Peyer's patch (tissue), 4 donors: ENCODE results near the gene COX8A. TPM values are rescaled to one million over a fixed set of nuclear protein-coding genes. Genes with fewer than 3 reads are reported as not detected.

Source experiments
- DNase-seq, 3 donors: peaks; one replicate each; pipeline ENCODE4 v3.0.0-alpha.2; 2017 to 2019
- H3K27ac ChIP-seq, 4 donors: fragments of 200-600 bp; sonication (generic); one replicate each; pipeline ENCODE4 v1.5.1; 2016 to 2019
- H3K27me3 ChIP-seq, 2 donors: fragments of 200-600 bp; sonication (generic); one replicate each; pipeline ENCODE4 v1.5.1; 2019
- H3K36me3 ChIP-seq, 3 donors: fragments of 200-600 bp; sonication (generic); one replicate each; pipeline ENCODE4 v1.5.1; 2016 to 2019
- H3K4me1 ChIP-seq, 4 donors: fragments of 200-600 bp; sonication (generic); one replicate each; pipeline ENCODE4 v1.5.1; 2016 to 2019
- H3K4me3 ChIP-seq, 4 donors: fragments of 200-600 bp; sonication (generic); 1 replicate in 3 of 4; 2 replicates in 1 of 4; pipeline ENCODE4 v1.5.1; 2016 to 2019; ENCODE audit warnings: mild to moderate bottlenecking in 1 of 4
- H3K9me3 ChIP-seq, 4 donors: fragments of 200-600 bp; sonication (generic); one replicate each; pipeline ENCODE4 v1.5.1; 2016 to 2019; ENCODE audit warnings: mild to moderate bottlenecking in 1 of 4
- CTCF ChIP-seq, 6 experiments: fragments of 450-650 bp in 4 of 6; fragments of 200-600 bp in 2 of 6; sonication (generic) in 1 of 6; IDR thresholded peaks; one replicate each; pipeline ENCODE4 v1.5.1; 2017 to 2019; ENCODE audit warnings: antibody characterized with exemption in 6 of 6, mild to moderate bottlenecking in 3 of 6, moderate library complexity in 1 of 6
- POLR2A ChIP-seq, 2 donors: fragments of 450-650 bp; IDR thresholded peaks; one replicate each; pipeline ENCODE4 v1.5.1; 2017; ENCODE audit warnings: antibody characterized with exemption in 2 of 2, mild to moderate bottlenecking in 2 of 2, moderate library complexity in 2 of 2
- total RNA-seq, 4 donors: library from RNA; depleted of rRNA; stranded (reverse); fragments of >200 nt; gene quantifications; one replicate each; pipeline ENCODE4 v1.1.0, GENCODE V29; 2016

Gene COX8A
- total RNA-seq, 4 donors from 2014 or later = 390 to 1,297 (median 877) TPM

GRCh38 chr11:64015510-64015909 lies 41.1 kb downstream of the COX8A start:
- Histone ChIP-seq H3K27me3 (no peaks in the 10 kb centered on the region), H3K4me1 (no peaks in the 10 kb centered on the region), H3K27ac (no peak overlapping the region), H3K36me3 (no peaks in the 10 kb centered on the region), H3K4me3 (no peak overlapping the region), H3K9me3 (no peaks in the 10 kb centered on the region)
- no peak for DNase-seq
- TF ChIP-seq POLR2A (IDR thresholded peaks at IDR 0.05) (no peak), CTCF (IDR thresholded peaks at IDR 0.05) (no peak)

DNA sequence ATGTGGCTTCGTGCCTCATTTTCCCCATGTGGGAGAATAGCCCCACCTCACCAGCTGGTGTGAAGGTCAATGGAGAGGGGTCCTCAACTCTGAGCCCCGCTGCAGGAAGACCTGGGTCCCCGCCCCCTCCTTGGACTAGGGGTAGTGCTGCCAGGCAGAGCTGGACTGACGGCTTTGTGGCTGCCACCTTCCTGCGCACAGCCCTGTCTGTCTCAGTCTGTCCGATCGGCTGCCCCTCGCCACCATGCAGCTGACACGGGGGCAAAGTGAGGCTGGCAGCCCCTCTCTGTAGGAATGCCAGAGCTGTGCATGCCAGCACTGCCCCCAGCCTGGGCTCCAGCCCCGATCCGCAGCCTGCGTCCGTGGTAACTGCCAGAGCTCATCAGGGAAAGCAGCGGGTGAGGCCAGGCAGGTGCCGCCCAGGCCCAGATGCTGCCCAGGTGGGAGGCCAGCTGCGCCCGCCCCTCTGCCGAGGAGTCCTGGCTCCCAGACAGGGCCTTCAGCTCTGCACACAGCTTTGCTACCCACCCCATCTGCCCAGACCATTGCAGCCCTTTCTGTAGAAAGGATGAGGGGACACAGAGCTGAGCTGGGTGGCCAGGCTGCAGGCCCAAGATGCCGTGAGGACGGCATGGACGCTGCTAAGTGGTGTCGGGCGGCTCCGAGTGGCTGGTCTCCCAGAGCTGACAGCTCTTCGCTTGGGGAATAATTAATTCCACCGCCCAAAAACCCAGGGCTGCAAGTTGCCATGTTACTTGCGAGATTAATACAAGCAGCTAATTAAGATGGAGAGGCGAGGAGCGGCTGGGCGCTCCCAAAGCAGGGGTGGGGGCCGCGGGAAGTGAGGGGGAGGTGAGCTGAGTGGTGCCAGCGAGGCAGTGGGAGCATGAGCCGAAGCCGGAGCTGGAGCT lies 41.8 kb downstream of the COX8A start:
- Histone ChIP-seq H3K4me1 (no peaks in the 10 kb centered on the region), H3K4me3 (no peak overlapping the region), H3K9me3 (no peaks in the 10 kb centered on the region), H3K27me3 (no peaks in the 10 kb centered on the region), H3K27ac (no peak overlapping the region), H3K36me3 (no peaks in the 10 kb centered on the region)
- no peak for DNase-seq
- TF ChIP-seq POLR2A (IDR thresholded peaks at IDR 0.05) (no peak), CTCF (IDR thresholded peaks at IDR 0.05) (no peak)

- DNase-seq = no peak
- no peaks in the 10 kb centered on the region for H3K27me3 ChIP-seq
- TF ChIP-seq CTCF (IDR thresholded peaks at IDR 0.05) = no peak
- TF ChIP-seq POLR2A (IDR thresholded peaks at IDR 0.05) = no peak
- no peaks in the 10 kb centered on the region for H3K36me3 ChIP-seq
- H3K9me3 ChIP-seq = no peaks in the 10 kb centered on the region
- no peaks in the 10 kb centered on the region for H3K4me1 ChIP-seq
- H3K4me3 ChIP-seq = no peak overlapping the region
- no peak overlapping the region for H3K27ac ChIP-seq
Measured at GRCh38 chr11:64017945-64018224, 43.5 kb downstream of the COX8A start.

GRCh38 chr11:64018310-64018709 lies 43.9 kb downstream of the COX8A start:
- no peaks in the 10 kb centered on the region for H3K36me3 ChIP-seq
- H3K27ac ChIP-seq = no peak overlapping the region
- H3K27me3 ChIP-seq = no peaks in the 10 kb centered on the region
- H3K4me3 ChIP-seq = no peak overlapping the region
- H3K9me3 ChIP-seq = no peaks in the 10 kb centered on the region
- no peak for DNase-seq
- H3K4me1 ChIP-seq = no peaks in the 10 kb centered on the region
- TF ChIP-seq POLR2A (IDR thresholded peaks at IDR 0.05) (no peak), CTCF (IDR thresholded peaks at IDR 0.05) (no peak)

GRCh38 chr11:64019106-64020037 lies 45.0 kb downstream of the COX8A start:
- DNase-seq = no peak
- TF ChIP-seq CTCF (IDR thresholded peaks at IDR 0.05) (no peak), POLR2A (IDR thresholded peaks at IDR 0.05) (no peak)
- Histone ChIP-seq H3K36me3 (no peaks in the 10 kb centered on the region), H3K27ac (no peak overlapping the region), H3K4me3 (no peak overlapping the region), H3K27me3 (no peaks in the 10 kb centered on the region), H3K4me1 (no peaks in the 10 kb centered on the region), H3K9me3 (no peaks in the 10 kb centered on the region)
